IMR-90 (cell line): ENCODE measurements around the gene SAMD4B. TPM values are rescaled to one million over a fixed set of nuclear protein-coding genes. Genes with fewer than 3 reads are reported as not detected.

Experiments
- ATAC-seq: fragments of 200-7000 bp; cut with Tn5 transposase; 2 replicates; pipeline ENCODE4 v1.9.1; 2020; ENCODE audit warnings: low read depth, mild to moderate bottlenecking, moderate library complexity
- BruUV-seq: library from RNA; stranded (reverse); fragments of 400-500 nt; replicated peaks from 2 replicates; lab custom pipeline; 2021; lab: Mats Ljungman, UMichigan
- CTCF ChIA-PET: fragments of 300-600 bp; formaldehyde crosslinking; extraction: SDS; loops from one replicate; lab custom pipeline; 2021; ENCODE audit warnings: antibody characterized with exemption; lab: Yijun Ruan, JAX
- POLR2A ChIA-PET: fragments of 300-600 bp; sonication (Branson Sonifier 250); formaldehyde crosslinking; loops from one replicate; lab custom pipeline; 2022; ENCODE audit warnings: antibody characterized with exemption; ENCODE audit not compliant: unreplicated experiment; lab: Charles Lee
- DNase-seq: peaks from one replicate; pipeline ENCODE4 v3.0.0; 2013
- H2AFZ ChIP-seq: replicated peaks from 2 replicates; pipeline ENCODE3; 2013; ENCODE audit warnings: low read length, mild to moderate bottlenecking; ENCODE audit not compliant: poor library complexity
- H2AK5ac ChIP-seq: 2 replicates; pipeline ENCODE4 v1.6.1; 2013; ENCODE audit warnings: low read depth, low read length, inconsistent platforms
- H2AK9ac ChIP-seq: replicated peaks from 2 replicates; pipeline ENCODE3; 2013; ENCODE audit warnings: mild to moderate bottlenecking, low read depth, low read length, moderate library complexity; ENCODE audit not compliant: poor library complexity
- H2BK120ac ChIP-seq: 2 replicates; pipeline ENCODE4 v1.6.1; 2013; ENCODE audit warnings: low read depth, low read length, inconsistent platforms
- H2BK15ac ChIP-seq: 3 replicates; pipeline ENCODE4 v1.6.1; 2013; ENCODE audit warnings: low read depth, low read length, inconsistent platforms
- H2BK20ac ChIP-seq: 2 replicates; pipeline ENCODE4 v1.6.1; 2013; ENCODE audit warnings: low read depth, mild to moderate bottlenecking, inconsistent platforms, low read length, moderate library complexity
- H2BK5ac ChIP-seq: 2 replicates; pipeline ENCODE4 v1.6.1; 2013; ENCODE audit warnings: mild to moderate bottlenecking, low read depth, low read length, inconsistent platforms; ENCODE audit not compliant: poor library complexity, severe bottlenecking
- H3K14ac ChIP-seq: replicated peaks from 2 replicates; pipeline ENCODE4 v1.6.1; 2013; ENCODE audit warnings: low read depth, low read length, inconsistent platforms
- H3K18ac ChIP-seq: 2 replicates; pipeline ENCODE4 v1.6.1; 2013; ENCODE audit warnings: low read depth, low read length, control low read depth
- H3K23ac ChIP-seq: 2 replicates; pipeline ENCODE4 v1.6.1; 2013; ENCODE audit warnings: low read depth, low read length, inconsistent platforms
- H3K27ac ChIP-seq: 2 replicates; pipeline ENCODE4 v1.5.1; 2013; ENCODE audit warnings: mild to moderate bottlenecking, control low read depth, low read length; ENCODE audit not compliant: insufficient read depth
- H3K27me3 ChIP-seq: 2 replicates; pipeline ENCODE4 v1.6.1; 2013; ENCODE audit warnings: low read length; ENCODE audit not compliant: control insufficient read depth, insufficient read depth
- H3K36me3 ChIP-seq: 2 replicates; pipeline ENCODE4 v1.6.1; 2013; ENCODE audit warnings: low read length, mixed read lengths; ENCODE audit not compliant: control insufficient read depth, insufficient read depth
- H3K4ac ChIP-seq: 2 replicates; pipeline ENCODE4 v1.6.1; 2013; ENCODE audit warnings: low read depth, low read length, inconsistent platforms
- H3K4me1 ChIP-seq: 2 replicates; pipeline ENCODE4 v1.6.1; 2013; ENCODE audit warnings: low read length, mixed read lengths; ENCODE audit not compliant: control insufficient read depth, insufficient read depth
- H3K4me2 ChIP-seq: 2 replicates; pipeline ENCODE4 v1.6.1; 2013; ENCODE audit warnings: low read depth, mild to moderate bottlenecking, control low read depth, low read length, moderate library complexity
- H3K4me3 ChIP-seq: 2 replicates; pipeline ENCODE4 v1.5.1; 2013; ENCODE audit warnings: low read depth, mild to moderate bottlenecking, control low read depth, low read length, moderate library complexity; ENCODE audit not compliant: insufficient read depth
- H3K56ac ChIP-seq: 2 replicates; pipeline ENCODE4 v1.6.1; 2013; ENCODE audit warnings: low read length, inconsistent platforms; ENCODE audit not compliant: insufficient read depth; ENCODE audit errors: extremely low read depth
- H3K79me1 ChIP-seq, 2 experiments: 2 replicates each; pipeline ENCODE4 v1.6.1; 2013; ENCODE audit warnings: low read length in 2 of 2, inconsistent platforms in 1 of 2, low read depth in 1 of 2
- H3K9ac ChIP-seq: 2 replicates; pipeline ENCODE4 v1.6.1; 2013; ENCODE audit warnings: low read depth, low read length, control low read depth
- H3K9me1 ChIP-seq: 2 replicates; pipeline ENCODE4 v1.6.1; 2013; ENCODE audit warnings: low read length, inconsistent platforms; ENCODE audit not compliant: insufficient read depth
- H3K9me3 ChIP-seq: 2 replicates; pipeline ENCODE4 v1.6.1; 2013; ENCODE audit warnings: low read length; ENCODE audit not compliant: control insufficient read depth, insufficient read depth
- H4K20me1 ChIP-seq: 2 replicates; pipeline ENCODE4 v1.6.1; 2013; ENCODE audit warnings: low read length, inconsistent platforms; ENCODE audit not compliant: insufficient read depth
- H4K5ac ChIP-seq: 2 replicates; pipeline ENCODE4 v1.6.1; 2013; ENCODE audit warnings: mild to moderate bottlenecking, low read depth, low read length, control low read depth
- H4K8ac ChIP-seq, 2 experiments: 2 replicates each; pipeline ENCODE4 v1.6.1; 2013; ENCODE audit warnings: low read depth in 2 of 2, low read length in 2 of 2, control low read depth in 1 of 2, inconsistent platforms in 1 of 2
- H4K91ac ChIP-seq: 2 replicates; pipeline ENCODE4 v1.6.1; 2013; ENCODE audit warnings: low read depth, low read length, inconsistent platforms; ENCODE audit not compliant: insufficient read depth
- BHLHE40 ChIP-seq: fragments of 150-350 bp; IDR thresholded peaks from 2 replicates; pipeline ENCODE4 v1.6.1; 2016; ENCODE audit warnings: mild to moderate bottlenecking, low read depth, low read length
- CEBPB ChIP-seq: IDR thresholded peaks from 2 replicates; pipeline ENCODE4 v1.6.1; 2012; ENCODE audit warnings: low read depth, low read length, improper control_type of control experiment
- CHD1 ChIP-seq: IDR thresholded peaks from 2 replicates; pipeline ENCODE4 v1.6.1; 2012; ENCODE audit warnings: low read depth, low read length, improper control_type of control experiment
- CTCF ChIP-seq: conservative IDR thresholded peaks from 2 replicates; pipeline ENCODE4 v1.5.1; 2012; ENCODE audit warnings: mild to moderate bottlenecking, low read depth, low read length, improper control_type of control experiment
- ELK1 ChIP-seq: fragments of 150-350 bp; IDR thresholded peaks from 2 replicates; pipeline ENCODE4 v1.6.1; 2016; ENCODE audit warnings: low read depth, mild to moderate bottlenecking, low read length, moderate library complexity, borderline replicate concordance
- FOS ChIP-seq: fragments of 150-350 bp; IDR thresholded peaks from 2 replicates; pipeline ENCODE4 v1.6.1; 2016; ENCODE audit warnings: low read depth, low read length
- MAFK ChIP-seq: IDR thresholded peaks from 2 replicates; pipeline ENCODE4 v1.6.1; 2012; ENCODE audit warnings: low read depth, low read length, improper control_type of control experiment
- MAZ ChIP-seq: IDR thresholded peaks from 2 replicates; pipeline ENCODE4 v1.6.1; 2012; ENCODE audit warnings: low read depth, mild to moderate bottlenecking, low read length, improper control_type of control experiment, moderate library complexity, borderline replicate concordance
- MXI1 ChIP-seq: IDR thresholded peaks from 2 replicates; pipeline ENCODE4 v1.6.1; 2012; ENCODE audit warnings: low read depth, mild to moderate bottlenecking, low read length, moderate library complexity, borderline replicate concordance
- NFE2L2 ChIP-seq: fragments of 150-350 bp; IDR thresholded peaks from 2 replicates; pipeline ENCODE4 v1.6.1; 2016; ENCODE audit warnings: low read depth, mild to moderate bottlenecking, low read length
- POLR2A ChIP-seq: IDR thresholded peaks from 2 replicates; pipeline ENCODE4 v1.6.1; 2012; ENCODE audit warnings: mild to moderate bottlenecking, low read depth, low read length
- RAD21 ChIP-seq: IDR thresholded peaks from 2 replicates; pipeline ENCODE4 v1.6.1; 2012; ENCODE audit warnings: low read length, improper control_type of control experiment
- RCOR1 ChIP-seq: IDR thresholded peaks from 2 replicates; pipeline ENCODE4 v1.6.1; 2012; ENCODE audit warnings: mild to moderate bottlenecking, low read length, improper control_type of control experiment; ENCODE audit not compliant: insufficient replicate concordance
- RFX5 ChIP-seq: IDR thresholded peaks from 2 replicates; pipeline ENCODE4 v1.8.0; 2012; ENCODE audit warnings: low read depth, mild to moderate bottlenecking, low read length, moderate library complexity
- SMC3 ChIP-seq: fragments of 150-350 bp; IDR thresholded peaks from 2 replicates; pipeline ENCODE4 v1.6.1; 2016; ENCODE audit warnings: low read depth, mild to moderate bottlenecking, antibody characterized with exemption, low read length, moderate library complexity
- USF2 ChIP-seq: fragments of 150-350 bp; IDR thresholded peaks from 2 replicates; pipeline ENCODE4 v1.6.1; 2017; ENCODE audit warnings: mild to moderate bottlenecking, antibody characterized with exemption, low read length, low read depth
- WGBS, 2 experiments: methylation state at CpG; one replicate each; pipeline versions ENCODE4 v1.1.5 to v1.1.7; 2013; ENCODE audit warnings: missing lambda C conversion rate in 2 of 2; ENCODE audit not compliant: insufficient read length in 1 of 2; ENCODE audit errors: extremely low coverage in 2 of 2; 5-methylcytosine and 5-hydroxymethylcytosine counted together
- dilution Hi-C: fragments of 300-500 bp; cut with HindIII; formaldehyde crosslinking; loops from one replicate; pipeline ENCODE4 v1.14.3; 2018; ENCODE audit warnings: low sequenced_read_pairs; ENCODE audit not compliant: unreplicated experiment
- in situ Hi-C: fragments of 300-500 bp; cut with MboI; formaldehyde crosslinking; loops from 3 replicates; pipeline ENCODE4 v1.14.3; 2019; ENCODE audit warnings: low sequenced_read_pairs, inconsistent platforms, mixed read lengths
- intact Hi-C: fragments of 100-400 bp; cut with micrococcal nuclease; formaldehyde crosslinking; loops from 2 replicates; pipeline ENCODE4 v1.10.0; 2022
- polyA plus RNA-seq, 3 experiments: library from polyadenylated mRNA; depleted of rRNA; stranded (reverse); fragments of >200 nt; gene quantifications; 2 replicates each; pipeline ENCODE4 v1.2.3, GENCODE V29; 2012; ENCODE audit warnings: low replicate concordance in 1 of 3
- total RNA-seq: library from RNA; depleted of rRNA; stranded (reverse); fragments of >200 nt; gene quantifications from 2 replicates; pipeline ENCODE4 v1.2.3, GENCODE V29; 2012

Gene SAMD4B
- total and polyA plus RNA-seq, 2 of the 4 experiments (the other 2 are of a cell fraction): 18.3 to 97.2 TPM

GRCh38 chr19:39307822-39308530 lies 34.2 kb upstream of the SAMD4B start:
- H3K36me3 ChIP-seq: no peaks in the 10 kb centered on the region
- DNase-seq: no peak
- H3K27me3 ChIP-seq: peaks cover 63% of the 10 kb centered on the region

More at GRCh38 chr19:39307822-39308530, 34.2 kb upstream of the SAMD4B start:
- in situ Hi-C loops: no loop called here
- H2AK5ac ChIP-seq: no peak overlapping the region
- TF ChIP-seq RCOR1: no peak
- TF ChIP-seq CHD1: no peak
- TF ChIP-seq ELK1: no peak
- TF ChIP-seq MAZ: no peak
- TF ChIP-seq RFX5: no peak
- no peak for TF ChIP-seq RAD21
- no peak for TF ChIP-seq CTCF
- TF ChIP-seq MXI1: no peak
- no peak for TF ChIP-seq MAFK
- TF ChIP-seq NFE2L2: no peak
- no peak for TF ChIP-seq CEBPB
- no peak for TF ChIP-seq POLR2A
- TF ChIP-seq FOS: no peak
- no peak for TF ChIP-seq SMC3
- TF ChIP-seq USF2: no peak
- no peak for TF ChIP-seq BHLHE40
- dilution Hi-C loops: no loop called here
- ATAC-seq: no peak
- H3K14ac ChIP-seq: no peak overlapping the region
- no peak overlapping the region for H3K27ac ChIP-seq
- no peak overlapping the region for H3K18ac ChIP-seq
- no peak overlapping the region for H3K4ac ChIP-seq
- ChIA-PET CTCF (no interaction called here), POLR2A (no interaction called here)
- no peak overlapping the region for H3K4me2 ChIP-seq
- no peaks in the 10 kb centered on the region; the same call in 1 of the 2 replicates for H4K20me1 ChIP-seq
- H4K5ac ChIP-seq: no peak overlapping the region
- no peak overlapping the region for H4K91ac ChIP-seq
- no peak overlapping the region for H2BK20ac ChIP-seq
- no peak overlapping the region for H2BK120ac ChIP-seq
- H2BK15ac ChIP-seq: no peak overlapping the region
- peak overlapping the region; percentile 65 for H2AK9ac ChIP-seq
- 14% methylated on average over 60 of the region's 82 CpGs; no CpG with 5 or more reads in 1 of the 2 experiments for WGBS, 2 experiments
- H3K9ac ChIP-seq: no peak overlapping the region
- H3K56ac ChIP-seq: no peak overlapping the region
- no peak overlapping the region for H2BK5ac ChIP-seq
- no peak overlapping the region for H3K23ac ChIP-seq
- H3K4me1 ChIP-seq: no peaks in the 10 kb centered on the region; the same call in 1 of the 2 replicates
- H3K4me3 ChIP-seq: no peak overlapping the region
- H4K8ac ChIP-seq: no peak overlapping the region
- no peaks in the 10 kb centered on the region; the same call in 1 of the 2 replicates for H3K9me1 ChIP-seq
- intact Hi-C loops: no loop called here
- no TSS peak for BruUV-seq
- H2AFZ ChIP-seq: peak overlapping the region; percentile 65
- H3K9me3 ChIP-seq: peaks cover 8% of the 10 kb centered on the region
- no peaks in the 10 kb centered on the region for H3K79me1 ChIP-seq
